ENCODE results near the gene JAM3.
A peak's percentile ranks its signal among the peaks of the same experiment; 100 is the strongest.

JAM3 gene

DNA sequence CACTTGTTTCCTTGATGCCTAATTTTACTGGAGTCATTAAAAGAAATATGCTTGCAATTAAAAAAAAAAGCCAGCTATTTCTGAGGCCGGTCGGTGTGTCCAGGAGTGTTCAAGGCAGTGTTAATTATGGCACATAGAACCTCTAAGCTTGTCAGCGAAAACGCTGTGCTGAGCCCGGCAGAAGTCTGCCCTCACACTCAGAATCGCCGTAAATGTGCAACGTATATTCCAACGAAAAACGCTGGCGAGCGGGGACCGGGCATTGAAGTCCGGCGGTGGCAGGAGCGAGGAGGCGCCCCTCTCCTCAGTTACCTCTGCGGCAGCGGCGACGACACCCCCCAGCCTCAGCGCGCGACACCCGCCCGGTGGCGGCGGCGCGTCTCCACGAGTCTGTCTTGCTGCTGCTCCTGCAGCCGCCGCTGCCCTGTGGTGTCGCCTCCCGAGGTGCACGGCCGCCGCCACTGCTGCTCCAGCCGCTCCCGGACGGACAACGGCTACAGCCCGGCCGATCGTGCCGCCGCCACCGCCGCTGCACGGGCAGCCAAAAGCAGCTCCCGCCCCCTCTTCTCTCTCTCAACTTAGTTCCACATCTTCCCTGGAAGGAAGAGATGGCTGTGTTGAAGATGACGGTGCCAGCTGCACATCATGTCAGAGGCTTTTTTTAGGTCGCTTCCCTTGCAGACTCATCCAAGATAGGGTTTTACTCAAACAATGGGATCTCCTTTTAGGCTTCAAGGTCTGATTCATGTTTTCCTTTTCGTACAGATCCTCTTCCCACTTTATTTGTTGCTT lies 56.0 kb downstream of the JAM3 start:
- no peak overlapping the region for H3K27ac ChIP-seq (ENCODE audit: poor library complexity, severe bottlenecking)
- H3K4me3 ChIP-seq (ENCODE audit: severe bottlenecking) = no peak overlapping the region
- DNase-seq (ENCODE audit: low spot score) (no peak), ATAC-seq (ENCODE audit: low read depth) (no peak)
- peaks cover 8% of the 10 kb centered on the region for H3K27me3 ChIP-seq (ENCODE audit: insufficient read depth, poor library complexity, severe bottlenecking)
- H3K9me3 ChIP-seq (ENCODE audit: severe bottlenecking) = no peaks in the 10 kb centered on the region
- no peaks in the 10 kb centered on the region for H3K36me3 ChIP-seq (ENCODE audit: low read depth)
- TF ChIP-seq CTCF (IDR thresholded peaks at IDR 0.05; ENCODE audit: poor library complexity, severe bottlenecking) = no peak
- H3K4me1 ChIP-seq (ENCODE audit: insufficient read depth, poor library complexity, severe bottlenecking) = peaks cover 10% of the 10 kb centered on the region

- no peak for TF ChIP-seq CTCF (IDR thresholded peaks at IDR 0.05; ENCODE audit: poor library complexity, severe bottlenecking)
- H3K27ac ChIP-seq (ENCODE audit: poor library complexity, severe bottlenecking) = no peak overlapping the region
- no peaks in the 10 kb centered on the region for H3K9me3 ChIP-seq (ENCODE audit: severe bottlenecking)
- ATAC-seq (ENCODE audit: low read depth) = no peak
- no peak for DNase-seq (ENCODE audit: low spot score)
- peaks cover 8% of the 10 kb centered on the region for H3K27me3 ChIP-seq (ENCODE audit: insufficient read depth, poor library complexity, severe bottlenecking)
- H3K4me3 ChIP-seq (ENCODE audit: severe bottlenecking) = no peak overlapping the region
- no peaks in the 10 kb centered on the region for H3K36me3 ChIP-seq (ENCODE audit: low read depth)
- H3K4me1 ChIP-seq (ENCODE audit: insufficient read depth, poor library complexity, severe bottlenecking) = peaks cover 5% of the 10 kb centered on the region
Observed at GRCh38 chr11:134125507-134125906, 56.6 kb downstream of the JAM3 start.

- ATAC-seq (ENCODE audit: low read depth) (peak; percentile 77), DNase-seq (ENCODE audit: low spot score) (no peak)
- Histone ChIP-seq H3K27me3 (ENCODE audit: insufficient read depth, poor library complexity, severe bottlenecking) (peaks cover 8% of the 10 kb centered on the region), H3K9me3 (ENCODE audit: severe bottlenecking) (no peaks in the 10 kb centered on the region), H3K36me3 (ENCODE audit: low read depth) (no peaks in the 10 kb centered on the region), H3K4me1 (ENCODE audit: insufficient read depth, poor library complexity, severe bottlenecking) (no peaks in the 10 kb centered on the region), H3K4me3 (ENCODE audit: severe bottlenecking) (no peak overlapping the region), H3K27ac (ENCODE audit: poor library complexity, severe bottlenecking) (no peak overlapping the region)
- no peak for TF ChIP-seq CTCF (IDR thresholded peaks at IDR 0.05; ENCODE audit: poor library complexity, severe bottlenecking)
Observed at GRCh38 chr11:134126217-134126822, 57.4 kb downstream of the JAM3 start.

GRCh38 chr11:134131628-134132244 lies 62.9 kb downstream of the JAM3 start:
- Histone ChIP-seq H3K4me1 (ENCODE audit: insufficient read depth, poor library complexity, severe bottlenecking) (no peaks in the 10 kb centered on the region), H3K36me3 (ENCODE audit: low read depth) (no peaks in the 10 kb centered on the region), H3K9me3 (ENCODE audit: severe bottlenecking) (no peaks in the 10 kb centered on the region), H3K27me3 (ENCODE audit: insufficient read depth, poor library complexity, severe bottlenecking) (peaks cover 5% of the 10 kb centered on the region), H3K27ac (ENCODE audit: poor library complexity, severe bottlenecking) (no peak overlapping the region), H3K4me3 (ENCODE audit: severe bottlenecking) (no peak overlapping the region)
- no peak for TF ChIP-seq CTCF (IDR thresholded peaks at IDR 0.05; ENCODE audit: poor library complexity, severe bottlenecking)
- ATAC-seq (ENCODE audit: low read depth) = no peak
- DNase-seq (ENCODE audit: low spot score) = no peak
